ENCODE measurements around the gene EXOC6.
A peak's percentile ranks its signal among the peaks of the same experiment; 100 is the strongest.

The EXOC6 gene

GRCh38 chr10:93039110-93039509 is 190.8 kb downstream of the EXOC6 start:
- DNase-seq (ENCODE audit: extremely low read depth, low read depth), result no peak
- TF ChIP-seq CTCF (IDR thresholded peaks at IDR 0.05; ENCODE audit: low read depth, low read length, missing control alignments), result no peak
- no peak overlapping the region for H3K4me3 ChIP-seq (replicated peaks; ENCODE audit: low read depth, low read length)

GRCh38 chr10:93039721-93040120 is 191.4 kb downstream of the EXOC6 start:
- peak; percentile 37 for TF ChIP-seq CTCF (IDR thresholded peaks at IDR 0.05; ENCODE audit: low read depth, low read length, missing control alignments)
- DNase-seq (ENCODE audit: extremely low read depth, low read depth), result no peak
- no peak overlapping the region for H3K4me3 ChIP-seq (replicated peaks; ENCODE audit: low read depth, low read length)

- no peak for DNase-seq (ENCODE audit: extremely low read depth, low read depth)
- no peak overlapping the region for H3K4me3 ChIP-seq (replicated peaks; ENCODE audit: low read depth, low read length)
- TF ChIP-seq CTCF (IDR thresholded peaks at IDR 0.05; ENCODE audit: low read depth, low read length, missing control alignments), result no peak
These were observed 206.2 kb downstream of the EXOC6 start for GRCh38 chr10:93054486-93054885.

- no peak for TF ChIP-seq CTCF (IDR thresholded peaks at IDR 0.05; ENCODE audit: low read depth, low read length, missing control alignments)
- no peak for DNase-seq (ENCODE audit: extremely low read depth, low read depth)
- H3K4me3 ChIP-seq (replicated peaks; ENCODE audit: low read depth, low read length), result no peak overlapping the region
These were observed 209.8 kb downstream of the EXOC6 start for GRCh38 chr10:93058139-93058538.

GRCh38 chr10:93059975-93060886 is 211.9 kb downstream of the EXOC6 start, which contains the start of gene CYP26C1:
Gene CYP26C1 (plus strand): TSS chr10:93060798. CDS start chr10:93061264, 466 bp downstream.
- H3K4me3 ChIP-seq (replicated peaks; ENCODE audit: low read depth, low read length), result no peak within 1 kb of the TSS
- no peak for DNase-seq (ENCODE audit: extremely low read depth, low read depth)
- TF ChIP-seq CTCF (IDR thresholded peaks at IDR 0.05; ENCODE audit: low read depth, low read length, missing control alignments), result no peak

GRCh38 chr10:93060887-93061593 is 212.7 kb downstream of the EXOC6 start:
- H3K4me3 ChIP-seq (replicated peaks; ENCODE audit: low read depth, low read length), result no peak overlapping the region
- DNase-seq (ENCODE audit: extremely low read depth, low read depth), result no peak
- no peak for TF ChIP-seq CTCF (IDR thresholded peaks at IDR 0.05; ENCODE audit: low read depth, low read length, missing control alignments)
